Cardiac muscle cell (in vitro differentiated cells and primary cell): ENCODE measurements around the gene CTTNBP2NL. TPM values are rescaled to one million over a fixed set of nuclear protein-coding genes. Genes with fewer than 3 reads are reported as not detected.
"Not testable (repeated sequence)": the region's sequence is repeated elsewhere in the genome, so short reads cannot be mapped to it uniquely, and the experiment has no call there.

Experiments
- DNase-seq, 2 donors: peaks; one replicate each; pipeline versions ENCODE4 v3.0.0 to v3.0.0-alpha.2; 2010 to 2017; ENCODE audit warnings: low read depth in 1 of 2, low spot score in 1 of 2
- H3K27ac ChIP-seq: fragments of 200-600 bp; sonication (generic); 2 replicates; pipeline ENCODE4 v1.5.1; 2016
- H3K27me3 ChIP-seq: fragments of 200-600 bp; sonication (generic); 2 replicates; pipeline ENCODE4 v1.6.0; 2016; ENCODE audit warnings: control low read depth
- H3K36me3 ChIP-seq: fragments of 200-600 bp; sonication (generic); 2 replicates; pipeline ENCODE4 v1.5.1; 2016; ENCODE audit warnings: control low read depth
- H3K4me1 ChIP-seq: fragments of 200-600 bp; sonication (generic); 2 replicates; pipeline ENCODE4 v1.8.1; 2017; ENCODE audit warnings: low read depth, mild to moderate bottlenecking, mixed run types
- H3K4me3 ChIP-seq: fragments of 200-600 bp; sonication (generic); 2 replicates; pipeline ENCODE4 v1.5.1; 2016; ENCODE audit warnings: mild to moderate bottlenecking
- H3K9me3 ChIP-seq: fragments of 200-600 bp; sonication (generic); 2 replicates; pipeline ENCODE4 v1.5.1; 2017; ENCODE audit warnings: low read depth, mild to moderate bottlenecking, control low read depth
- CTCF ChIP-seq: IDR thresholded peaks from 2 replicates; pipeline ENCODE4 v1.5.1; 2012; ENCODE audit warnings: low read depth, mild to moderate bottlenecking, low read length
- polyA plus RNA-seq: library from polyadenylated mRNA; unstranded; fragments of >200 nt; fragmentation: Nextera tagmentation; extraction: Ambion mirVana; gene quantifications from 2 replicates; pipeline ENCODE4 v1.2.1, GENCODE V29; 2016
- total RNA-seq: library from RNA; depleted of rRNA; stranded (reverse); fragments of >200 nt; gene quantifications from 2 replicates; pipeline ENCODE4 v1.2.3, GENCODE V29; 2016

CTTNBP2NL gene
- total and polyA plus RNA-seq, 2 experiments from 2014 or later, result 9.2 to 13.1 TPM

- no peak overlapping the region for H3K27ac ChIP-seq
- peak in 1 of 2 donors; percentile 37 for DNase-seq
- peaks cover 12% of the 10 kb centered on the region for H3K4me1 ChIP-seq
- no peak overlapping the region for H3K4me3 ChIP-seq
- no peaks in the 10 kb centered on the region for H3K27me3 ChIP-seq
- H3K36me3 ChIP-seq, result no peaks in the 10 kb centered on the region
- no peaks in the 10 kb centered on the region for H3K9me3 ChIP-seq
- TF ChIP-seq CTCF, result no peak
Observed at GRCh38 chr1:112399456-112399855, 3.4 kb downstream of the CTTNBP2NL start.

DNA sequence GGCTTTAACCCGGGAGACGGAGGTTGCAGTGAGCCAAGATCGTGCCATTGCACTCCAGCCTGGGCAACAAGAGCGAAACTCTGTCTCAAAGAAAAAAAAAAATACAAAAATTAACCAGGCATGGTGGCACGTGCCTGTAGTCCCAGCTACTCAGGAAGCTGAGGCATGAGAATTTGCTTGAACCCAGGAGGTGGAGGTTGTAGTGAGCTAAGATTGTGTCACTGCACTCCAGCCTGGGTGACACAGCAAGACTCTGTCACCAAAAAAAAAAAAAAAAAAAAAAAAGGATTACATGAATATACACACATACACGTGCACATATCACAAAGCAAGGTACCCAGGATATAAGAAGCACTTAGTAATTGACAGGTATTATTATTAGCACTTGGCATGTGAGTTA lies 4.7 kb downstream of the CTTNBP2NL start:
- not testable (repeated sequence) for H3K4me3 ChIP-seq, H3K4me1 ChIP-seq, H3K9me3 ChIP-seq, H3K36me3 ChIP-seq, DNase-seq, H3K27ac ChIP-seq, H3K27me3 ChIP-seq

GRCh38 chr1:112402682-112403643 lies 6.9 kb downstream of the CTTNBP2NL start:
- H3K9me3 ChIP-seq, result no peaks in the 10 kb centered on the region

DNA sequence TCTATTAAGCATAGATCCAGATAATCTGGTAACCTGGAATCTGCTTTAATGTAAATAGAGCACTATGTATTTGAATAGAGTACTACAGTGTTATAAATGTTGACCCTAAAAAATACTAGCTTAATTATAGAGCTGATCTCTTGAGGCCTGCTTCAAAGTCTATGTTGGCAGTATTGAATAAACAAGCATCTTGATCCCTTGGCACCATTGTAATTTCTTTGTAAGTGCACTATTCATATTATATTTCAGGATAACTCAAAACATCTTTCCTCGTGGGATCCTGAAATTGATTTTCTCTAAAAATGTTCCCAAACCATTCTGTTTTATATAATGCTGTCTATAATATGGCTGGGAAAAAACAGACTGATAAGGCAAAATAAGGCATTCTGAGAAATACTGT lies 10.8 kb downstream of the CTTNBP2NL start:
- no peak overlapping the region for H3K4me3 ChIP-seq
- H3K27me3 ChIP-seq, result no peaks in the 10 kb centered on the region
- no peak for DNase-seq
- H3K9me3 ChIP-seq, result no peaks in the 10 kb centered on the region
- H3K4me1 ChIP-seq, result no peaks in the 10 kb centered on the region
- TF ChIP-seq CTCF, result no peak
- no peaks in the 10 kb centered on the region for H3K36me3 ChIP-seq
- H3K27ac ChIP-seq, result no peak overlapping the region

More at GRCh38 chr1:112402682-112403643, 6.9 kb downstream of the CTTNBP2NL start:
- Histone ChIP-seq H3K27ac (no peak overlapping the region), H3K36me3 (no peaks in the 10 kb centered on the region), H3K4me3 (no peak overlapping the region), H3K27me3 (no peaks in the 10 kb centered on the region), H3K4me1 (no peaks in the 10 kb centered on the region)
- no peak for TF ChIP-seq CTCF
- no peak for DNase-seq

DNA sequence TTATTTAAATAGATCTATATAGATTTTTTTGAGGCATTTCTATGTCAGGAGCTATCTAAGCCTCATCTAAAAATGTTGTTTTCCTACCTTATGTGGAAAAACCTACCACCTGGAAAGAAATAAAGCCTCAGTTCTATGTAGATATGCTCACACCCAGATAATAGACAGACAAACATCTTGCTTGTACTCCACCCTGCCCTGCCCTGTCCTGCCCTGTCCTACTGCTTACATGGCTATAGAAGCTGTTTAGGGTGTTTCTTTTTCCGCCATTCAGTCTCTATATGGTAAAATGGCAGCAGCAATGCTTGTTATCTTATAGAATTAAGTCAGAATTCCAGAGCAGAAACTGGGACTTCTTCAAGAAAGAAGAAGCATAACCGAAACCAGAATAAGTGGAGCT lies 13.4 kb downstream of the CTTNBP2NL start:
- no peak for TF ChIP-seq CTCF
- Histone ChIP-seq H3K27me3 (no peaks in the 10 kb centered on the region), H3K4me1 (no peaks in the 10 kb centered on the region), H3K9me3 (no peaks in the 10 kb centered on the region), H3K4me3 (no peak overlapping the region), H3K36me3 (peaks cover 9% of the 10 kb centered on the region), H3K27ac (no peak overlapping the region)
- no peak for DNase-seq

DNA sequence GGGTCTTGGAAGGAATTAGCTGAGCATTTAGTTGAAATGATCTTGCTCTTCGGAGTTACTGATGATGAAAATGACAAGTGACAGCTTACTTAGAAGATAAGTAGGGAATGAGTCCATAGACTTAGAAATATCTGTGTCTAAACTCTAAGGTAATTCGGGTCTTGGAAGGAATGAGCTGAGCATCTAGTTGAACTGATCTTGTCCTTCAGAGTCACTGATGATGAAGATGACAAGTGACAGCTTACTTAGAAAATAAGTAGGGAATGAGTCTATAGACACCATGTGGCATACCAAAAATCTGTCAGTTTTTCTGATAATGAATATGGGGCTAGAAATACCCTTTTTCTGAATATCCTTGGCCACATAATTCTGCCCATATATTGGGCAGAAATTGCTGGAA lies 14.7 kb downstream of the CTTNBP2NL start:
- H3K9me3 ChIP-seq, result no peaks in the 10 kb centered on the region
- H3K4me1 ChIP-seq, result no peaks in the 10 kb centered on the region
- DNase-seq, result no peak
- H3K36me3 ChIP-seq, result peaks cover 20% of the 10 kb centered on the region
- no peak overlapping the region for H3K27ac ChIP-seq
- H3K4me3 ChIP-seq, result no peak overlapping the region
- no peak for TF ChIP-seq CTCF
- no peaks in the 10 kb centered on the region for H3K27me3 ChIP-seq
